Measurements from ENCODE around the gene MCRIP2.
A peak's percentile ranks its signal among the peaks of the same experiment; 100 is the strongest.

Gene MCRIP2

DNA sequence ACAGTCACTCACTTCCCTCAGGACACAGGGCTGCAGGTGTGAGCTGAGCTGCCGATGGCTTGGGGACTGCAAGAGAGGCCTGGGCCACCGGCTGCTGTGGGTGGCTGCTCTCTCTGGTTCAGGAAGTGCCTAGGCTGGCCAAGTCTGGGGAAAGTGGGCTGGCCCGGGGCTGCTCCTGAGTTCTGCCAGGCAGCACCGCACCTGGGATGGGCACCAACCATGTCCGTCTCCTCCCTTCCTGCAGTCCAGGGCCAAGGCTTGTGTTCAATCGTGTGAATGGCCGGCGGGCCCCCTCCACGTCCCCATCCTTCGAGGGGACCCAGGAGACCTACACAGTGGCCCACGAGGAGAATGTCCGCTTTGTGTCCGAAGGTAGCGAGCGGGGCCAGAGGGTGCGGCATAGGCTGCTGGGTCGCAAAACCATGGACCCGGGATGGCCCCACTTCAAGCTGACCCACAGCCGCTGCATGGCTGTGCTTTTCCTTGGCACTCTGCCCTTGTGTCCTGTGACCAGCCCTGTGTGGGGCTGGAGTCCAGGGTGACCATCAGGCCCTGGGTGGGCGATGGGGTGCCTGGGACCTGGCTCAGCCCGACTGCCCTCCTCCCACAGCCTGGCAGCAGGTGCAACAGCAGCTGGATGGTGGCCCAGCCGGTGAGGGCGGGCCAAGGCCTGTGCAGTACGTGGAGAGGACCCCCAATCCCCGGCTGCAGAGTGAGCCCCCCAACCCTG lies 5.7 kb downstream of the MCRIP2 start:
- no peak for DNase-seq (ENCODE audit: low read depth in 4 of 4, low spot score in 1 of 4)

DNA sequence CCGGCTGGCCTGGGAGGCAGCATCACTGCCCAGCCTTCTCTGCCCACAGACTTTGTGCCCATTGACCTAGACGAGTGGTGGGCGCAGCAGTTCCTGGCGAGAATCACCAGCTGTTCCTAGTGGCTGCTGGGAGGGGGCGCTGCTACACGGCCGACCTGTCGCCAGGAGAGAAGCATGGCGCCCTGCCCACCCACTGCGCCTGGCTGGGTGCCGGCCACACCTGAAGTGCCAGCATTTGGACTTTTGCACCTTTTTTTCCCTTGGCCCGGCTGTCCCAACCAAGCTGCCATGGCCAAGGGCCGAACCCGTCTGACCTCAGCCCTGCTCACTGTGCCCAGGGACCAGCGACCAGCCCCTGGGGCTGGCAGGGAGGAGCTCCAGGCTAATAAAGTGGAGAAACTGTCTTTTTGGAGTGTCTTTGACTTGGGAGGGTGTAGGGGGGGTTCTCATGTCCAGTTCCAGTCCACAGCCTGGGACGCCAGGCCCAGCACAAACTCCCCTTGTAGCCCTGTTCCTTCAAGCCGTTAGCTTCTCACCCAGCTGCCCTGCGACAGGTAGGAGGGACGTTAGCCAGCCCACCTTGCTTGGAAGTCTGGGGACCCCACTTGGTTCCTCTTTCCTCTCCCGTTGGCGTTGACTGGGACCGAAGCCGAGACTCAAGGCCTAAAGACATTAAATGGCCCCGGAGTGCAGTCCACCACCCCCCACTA lies 6.6 kb downstream of the MCRIP2 start:
- DNase-seq (ENCODE audit: low read depth in 4 of 4, low spot score in 1 of 4): no peak

DNA sequence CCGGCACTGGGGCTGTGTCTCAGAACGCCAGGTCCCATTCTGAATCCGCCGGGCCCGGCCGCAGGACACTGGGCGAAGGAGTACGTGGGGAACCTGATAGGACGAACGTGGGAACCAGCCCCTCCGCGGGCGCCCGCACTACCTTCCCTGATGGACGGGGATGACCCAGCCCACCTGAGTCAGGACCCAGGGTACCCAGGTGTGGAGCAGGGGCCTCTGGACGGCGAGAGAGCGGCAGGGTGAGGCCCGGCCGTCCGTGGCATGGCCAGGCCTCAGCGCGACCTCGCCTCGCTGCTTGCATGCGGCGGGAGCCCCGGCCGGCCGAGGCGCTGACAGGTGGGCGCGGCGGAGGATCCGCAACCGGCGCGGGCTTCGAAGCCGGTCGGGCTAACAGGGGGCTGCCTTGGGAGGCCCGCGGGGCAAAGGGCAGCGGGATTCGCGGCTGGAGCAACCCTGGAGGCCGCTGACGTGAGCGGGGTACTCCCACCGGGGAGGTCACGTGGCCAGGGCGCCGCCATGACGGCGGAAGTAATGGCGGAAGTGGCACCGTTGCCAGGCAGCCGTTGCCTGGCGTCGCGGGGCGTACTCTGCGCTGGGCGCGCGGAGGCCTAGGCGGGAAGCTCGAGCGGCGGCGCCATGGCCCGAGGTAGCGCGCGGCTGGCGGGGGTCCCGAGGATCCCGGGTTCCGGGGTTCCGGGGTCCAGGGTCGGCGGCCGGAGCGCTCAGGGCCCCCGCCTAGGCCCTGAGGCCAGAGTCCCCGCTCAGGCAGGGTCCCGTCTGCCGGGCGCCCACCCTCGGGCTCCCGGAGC lies 7.4 kb downstream of the MCRIP2 start, which contains the start of gene WDR90:
Gene WDR90, plus strand, starts transcription at position 585 of the 809 bp plus-strand sequence. Its CDS starts 52 bp downstream, at position 637.
- DNase-seq (ENCODE audit: low read depth in 4 of 4, low spot score in 1 of 4): peak; percentile 80 to 92 (median 89)

DNA sequence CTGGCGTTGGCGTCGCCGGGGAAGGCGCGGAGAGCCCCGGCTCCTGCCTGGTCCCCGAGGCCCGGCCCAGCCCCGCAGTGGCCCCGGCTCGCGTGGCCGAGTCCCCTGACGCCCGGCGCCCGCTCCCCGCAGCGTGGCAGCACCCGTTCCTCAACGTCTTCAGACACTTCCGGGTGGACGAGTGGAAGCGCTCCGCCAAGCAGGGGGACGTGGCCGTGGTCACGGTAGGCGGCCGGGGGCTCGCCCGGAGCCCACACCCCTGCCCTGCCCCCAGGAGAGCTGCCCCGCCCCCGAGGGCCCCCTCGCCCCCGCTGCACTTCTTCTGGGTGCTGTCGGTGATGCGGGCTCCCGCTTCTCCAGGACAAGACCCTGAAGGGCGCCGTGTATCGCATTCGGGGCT lies 8.0 kb downstream of the MCRIP2 start:
- no peak for DNase-seq (ENCODE audit: low read depth in 4 of 4, low spot score in 1 of 4)

DNA sequence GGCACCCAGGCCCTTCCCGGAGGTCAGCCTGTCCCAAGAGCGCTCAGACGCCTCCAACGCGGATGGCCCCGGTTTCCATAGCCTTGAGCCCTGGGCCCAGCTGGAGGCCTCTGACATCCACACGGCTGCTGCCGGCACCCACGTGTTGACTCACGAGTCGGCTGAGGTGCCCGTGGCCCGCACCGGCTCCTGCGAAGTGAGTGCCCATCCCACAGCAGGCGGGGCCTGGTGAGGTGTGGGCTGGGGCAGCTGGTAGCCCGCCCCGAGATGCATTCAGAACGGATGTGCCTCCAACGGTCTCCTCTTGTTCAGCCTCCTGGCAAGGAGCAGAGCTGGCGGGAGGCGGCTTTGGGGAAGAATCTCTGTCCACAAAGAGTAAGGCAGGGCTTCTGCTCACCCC lies 10.2 kb downstream of the MCRIP2 start:
- no peak for DNase-seq (ENCODE audit: low read depth in 4 of 4, low spot score in 1 of 4)

DNA sequence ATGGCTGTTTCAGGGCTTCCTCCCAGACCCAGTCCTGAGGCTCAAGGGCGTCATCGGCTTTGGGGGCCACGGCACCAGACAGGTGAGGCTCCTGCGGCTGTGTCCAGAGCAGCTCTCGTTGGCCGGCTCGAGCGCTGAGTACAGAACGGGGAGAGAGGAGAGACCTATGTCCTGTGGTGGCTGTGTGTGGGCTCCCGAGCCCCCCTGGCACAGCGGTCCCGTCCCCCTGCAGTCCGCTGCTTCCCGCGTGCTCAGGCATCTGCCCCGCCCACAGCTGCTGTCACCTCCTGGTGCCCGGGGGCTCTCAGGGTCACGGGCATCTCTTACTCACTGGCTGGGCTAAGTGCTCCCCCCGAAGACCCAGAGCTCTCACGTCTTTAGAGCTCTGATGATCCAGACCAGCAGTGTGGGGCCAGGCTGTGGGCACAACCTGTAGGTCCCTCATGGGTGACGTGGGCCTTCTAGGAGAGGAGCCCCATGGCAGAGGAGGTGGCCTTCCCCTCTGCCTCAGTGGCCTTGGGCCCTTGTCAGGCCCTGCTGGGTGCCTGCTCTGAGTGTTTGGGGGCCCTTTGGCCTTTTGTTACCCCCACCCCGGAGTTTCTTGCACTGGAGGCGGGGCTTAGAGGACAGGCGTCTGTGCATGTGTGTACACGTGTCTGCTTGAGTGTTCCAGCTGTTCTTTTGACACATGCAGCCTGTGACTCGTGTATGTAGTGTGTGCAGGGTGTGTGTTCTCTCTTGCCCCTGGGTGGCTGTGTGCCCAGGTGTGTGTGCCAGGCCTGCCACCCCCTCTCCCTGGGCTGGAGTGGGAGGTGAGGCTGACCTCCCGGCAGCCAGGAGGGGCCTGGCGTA lies 11.1 kb downstream of the MCRIP2 start:
- DNase-seq (ENCODE audit: low read depth in 4 of 4, low spot score in 1 of 4): no peak

DNA sequence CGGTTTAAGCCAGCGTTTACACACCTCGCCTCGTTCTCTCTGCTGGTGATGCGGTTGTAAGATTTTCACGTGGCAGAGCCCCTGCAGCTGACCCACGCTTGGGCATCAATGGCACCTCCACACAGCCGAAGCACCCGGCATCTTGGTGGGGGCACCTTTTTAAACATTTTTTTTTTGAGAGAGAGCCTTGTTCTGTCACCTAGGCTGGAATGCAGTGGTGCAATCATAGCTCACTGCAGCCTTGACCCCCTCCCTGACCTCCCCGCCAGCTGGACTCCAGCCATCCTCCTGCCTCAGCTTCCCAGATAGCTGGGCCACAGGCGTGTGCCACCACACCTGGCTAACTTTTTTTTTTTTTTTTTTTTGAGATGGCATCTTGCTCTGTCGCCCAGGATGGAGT lies 12.4 kb downstream of the MCRIP2 start:
- DNase-seq (ENCODE audit: low read depth in 4 of 4, low spot score in 1 of 4): no peak

DNA sequence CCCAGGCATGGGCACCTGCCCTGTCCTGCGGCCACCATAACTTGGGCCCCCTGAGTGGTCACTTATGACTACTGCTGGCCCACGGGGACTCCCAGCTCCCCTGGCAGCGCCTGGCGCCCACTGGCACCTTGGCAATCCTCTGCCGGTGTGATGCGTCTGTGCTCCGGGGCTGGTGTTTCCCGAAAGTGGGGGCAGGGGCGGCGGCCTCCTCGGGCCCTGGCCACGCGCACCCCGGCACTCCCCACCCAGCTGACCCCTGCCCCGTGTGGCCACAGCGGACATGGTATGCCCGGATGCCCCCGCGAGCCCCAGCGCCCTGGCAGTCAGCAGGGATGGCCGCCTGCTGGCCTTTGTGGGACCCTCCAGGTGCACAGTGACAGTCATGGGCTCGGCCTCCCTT lies 15.9 kb downstream of the MCRIP2 start:
- no peak for DNase-seq (ENCODE audit: low read depth in 4 of 4, low spot score in 1 of 4)

DNA sequence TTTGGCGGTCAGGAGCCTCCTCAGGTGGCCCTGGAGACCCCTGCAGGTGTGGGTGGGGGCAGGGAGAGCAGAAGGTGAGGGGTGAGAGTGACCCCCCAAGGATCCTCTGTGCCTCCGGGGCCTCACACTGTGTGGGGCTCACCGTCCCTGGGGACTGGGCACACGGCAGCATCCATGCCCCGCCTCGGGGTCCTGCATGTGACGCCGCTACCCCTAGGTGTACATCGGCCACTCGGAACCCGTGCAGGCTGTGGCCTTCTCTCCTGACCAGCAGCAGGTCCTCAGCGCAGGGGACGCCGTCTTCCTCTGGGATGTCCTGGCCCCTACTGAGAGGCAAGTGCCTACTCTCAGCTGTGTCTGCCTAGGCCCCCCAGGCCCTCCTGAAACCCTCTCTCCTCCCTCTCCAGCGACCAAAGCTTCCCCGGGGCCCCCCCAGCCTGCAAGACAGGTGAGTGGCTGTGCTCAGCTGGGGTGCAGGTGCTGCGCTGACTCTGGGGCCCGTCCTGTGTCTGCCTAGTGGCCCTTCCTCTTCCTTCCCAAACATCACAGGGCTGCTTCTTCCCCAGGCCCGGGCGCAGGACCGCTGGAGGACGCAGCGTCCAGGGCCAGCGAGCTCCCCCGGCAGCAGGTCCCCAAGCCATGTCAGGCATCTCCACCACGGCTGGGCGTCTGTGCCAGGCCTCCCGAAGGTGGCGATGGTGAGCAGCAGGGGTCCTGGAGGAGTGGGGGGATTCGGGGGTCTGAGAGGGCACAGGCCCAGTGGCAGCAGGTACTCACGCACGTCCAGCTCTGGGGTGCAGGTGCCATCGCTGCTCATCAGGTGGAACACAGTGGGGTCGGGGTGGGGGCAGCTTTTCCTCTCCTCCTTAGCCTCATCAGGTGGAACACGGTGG lies 17.3 kb downstream of the MCRIP2 start:
- no peak for DNase-seq (ENCODE audit: low read depth in 4 of 4, low spot score in 1 of 4)

DNA sequence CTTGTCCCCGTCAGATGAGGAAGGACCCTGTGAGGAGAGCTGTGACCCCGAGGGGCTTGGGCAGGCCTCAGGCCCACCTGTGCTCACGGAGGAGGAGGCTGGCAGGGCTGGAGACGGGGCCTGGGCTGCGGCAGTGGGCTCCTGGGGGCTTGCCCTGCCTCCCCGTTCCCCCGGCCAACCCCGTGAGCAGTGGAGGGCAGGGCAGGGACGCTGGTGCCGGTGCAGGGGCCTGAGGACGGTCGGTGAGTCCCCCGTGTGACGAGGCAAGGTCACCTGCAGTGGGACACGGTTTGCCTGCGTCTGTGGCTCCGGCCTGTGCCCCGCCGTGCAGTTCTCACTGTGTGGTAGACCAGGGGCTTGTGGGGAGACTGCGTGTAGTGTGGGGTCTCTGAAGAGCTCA lies 18.0 kb downstream of the MCRIP2 start:
- DNase-seq (ENCODE audit: low read depth in 4 of 4, low spot score in 1 of 4): no peak

DNA sequence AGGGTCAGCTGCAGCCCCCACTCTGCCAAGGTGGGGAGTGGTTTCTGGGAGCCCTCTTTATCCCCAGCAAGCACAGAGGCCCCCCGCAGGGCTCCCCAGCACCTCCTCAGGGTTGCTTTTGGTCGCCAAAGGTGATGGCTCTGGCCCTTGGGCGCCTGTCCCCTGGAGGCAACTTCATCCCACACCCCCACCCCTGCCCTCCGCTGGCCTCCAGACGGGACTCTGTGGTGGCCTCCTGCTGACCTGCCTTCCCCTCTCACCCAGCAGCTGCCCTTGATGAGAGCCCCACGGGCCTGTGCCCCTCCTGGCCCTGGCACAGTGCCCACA lies 18.5 kb downstream of the MCRIP2 start:
- no peak for DNase-seq (ENCODE audit: low read depth in 4 of 4, low spot score in 1 of 4)

DNA sequence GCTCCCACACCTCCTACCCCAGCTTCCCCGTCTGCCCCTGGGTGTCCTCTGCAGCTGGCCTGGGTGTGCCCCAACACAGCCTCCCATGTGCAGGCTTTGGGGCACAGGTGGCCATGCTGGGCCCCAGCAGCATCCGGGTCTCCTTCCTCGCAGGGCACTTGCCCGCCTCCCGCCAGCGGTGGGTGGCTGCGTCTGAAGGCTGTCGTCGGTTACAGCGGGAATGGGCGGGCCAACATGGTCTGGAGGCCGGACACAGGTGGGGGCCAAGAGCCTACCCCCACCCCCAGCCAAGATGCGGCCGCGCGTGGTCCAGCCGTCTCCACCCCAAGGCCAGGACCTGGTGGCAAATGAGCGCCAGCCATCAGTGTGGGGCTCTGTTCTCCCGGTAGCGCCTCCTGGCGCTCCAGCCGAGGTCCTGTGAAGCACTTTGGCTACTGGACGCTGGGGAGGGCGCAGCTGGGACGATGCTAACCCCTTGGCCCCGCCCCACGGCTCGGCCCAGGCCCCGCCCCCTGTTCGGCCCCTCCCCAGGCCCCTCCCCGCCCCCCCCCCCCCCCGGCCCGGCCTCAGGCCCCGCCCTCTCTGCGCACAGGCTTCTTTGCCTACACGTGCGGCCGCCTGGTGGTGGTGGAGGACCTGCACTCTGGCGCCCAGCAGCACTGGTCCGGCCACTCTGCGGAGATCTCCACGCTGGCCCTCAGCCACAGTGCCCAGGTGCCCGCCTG lies 19.0 kb downstream of the MCRIP2 start:
- no peak for DNase-seq (ENCODE audit: low read depth in 4 of 4, low spot score in 1 of 4)

DNA sequence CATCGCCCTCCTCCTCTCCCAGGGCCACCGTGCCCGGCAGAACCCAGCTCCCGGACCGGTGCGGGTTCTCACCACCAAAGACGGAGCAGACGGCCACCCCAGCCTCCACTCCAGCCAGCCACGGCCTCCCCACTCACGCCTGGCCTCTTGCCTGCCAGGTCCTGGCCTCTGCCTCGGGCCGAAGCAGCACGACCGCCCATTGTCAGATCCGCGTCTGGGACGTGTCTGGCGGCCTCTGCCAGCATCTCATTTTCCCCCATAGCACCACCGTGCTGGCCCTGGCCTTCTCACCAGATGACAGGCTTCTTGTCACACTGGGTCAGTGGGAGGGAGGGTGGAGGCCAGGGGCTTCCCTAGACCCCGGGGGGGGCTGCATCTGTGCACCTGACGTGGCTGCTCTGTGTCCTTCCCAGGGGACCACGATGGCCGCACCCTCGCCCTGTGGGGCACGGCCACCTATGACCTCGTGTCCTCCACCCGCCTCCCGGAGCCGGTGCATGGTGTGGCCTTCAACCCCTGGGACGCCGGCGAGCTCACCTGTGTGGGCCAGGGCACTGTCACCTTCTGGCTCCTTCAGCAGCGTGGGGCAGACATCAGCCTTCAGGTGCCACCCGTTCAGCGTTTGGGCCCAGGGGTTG lies 19.7 kb downstream of the MCRIP2 start:
- no peak for DNase-seq (ENCODE audit: low read depth in 4 of 4, low spot score in 1 of 4)

DNA sequence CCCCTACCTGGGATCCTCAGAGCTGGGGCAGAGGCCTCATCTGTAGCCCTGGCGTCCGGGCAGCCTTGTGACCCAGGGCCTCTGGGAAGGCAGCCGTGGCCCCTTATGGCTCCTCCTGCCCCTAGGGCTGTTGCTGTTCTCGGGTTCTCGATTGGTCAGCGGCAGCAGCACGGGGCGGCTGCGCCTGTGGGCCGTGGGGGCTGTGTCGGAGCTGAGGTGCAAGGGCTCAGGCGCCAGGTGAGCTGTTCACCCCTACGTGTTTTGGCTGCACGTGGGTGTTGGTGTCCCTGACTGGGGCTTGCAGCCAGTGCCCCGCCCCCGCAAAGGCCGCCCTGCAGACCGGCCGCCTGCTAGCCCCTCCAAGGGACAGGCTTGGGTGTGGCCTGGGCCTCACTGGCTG lies 20.5 kb downstream of the MCRIP2 start:
- no peak for DNase-seq (ENCODE audit: low read depth in 4 of 4, low spot score in 1 of 4)

DNA sequence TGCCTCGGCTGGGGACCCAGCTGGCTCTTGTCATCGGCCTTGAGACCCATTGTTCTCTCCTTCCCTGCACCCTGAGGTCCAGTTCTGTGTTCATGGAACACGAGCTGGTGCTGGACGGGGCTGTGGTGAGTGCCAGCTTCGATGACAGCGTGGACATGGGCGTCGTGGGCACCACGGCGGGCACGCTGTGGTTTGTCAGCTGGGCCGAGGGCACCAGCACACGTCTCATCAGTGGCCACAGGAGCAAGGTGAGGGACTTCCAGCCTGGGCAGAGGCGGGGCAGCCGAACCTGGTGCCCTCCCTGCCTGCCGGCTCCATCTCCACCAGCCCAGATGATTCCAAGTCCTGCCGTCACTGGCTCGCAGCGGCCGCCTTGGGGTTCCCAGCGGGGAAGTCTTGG lies 21.0 kb downstream of the MCRIP2 start:
- DNase-seq (ENCODE audit: low read depth in 4 of 4, low spot score in 1 of 4): no peak

DNA sequence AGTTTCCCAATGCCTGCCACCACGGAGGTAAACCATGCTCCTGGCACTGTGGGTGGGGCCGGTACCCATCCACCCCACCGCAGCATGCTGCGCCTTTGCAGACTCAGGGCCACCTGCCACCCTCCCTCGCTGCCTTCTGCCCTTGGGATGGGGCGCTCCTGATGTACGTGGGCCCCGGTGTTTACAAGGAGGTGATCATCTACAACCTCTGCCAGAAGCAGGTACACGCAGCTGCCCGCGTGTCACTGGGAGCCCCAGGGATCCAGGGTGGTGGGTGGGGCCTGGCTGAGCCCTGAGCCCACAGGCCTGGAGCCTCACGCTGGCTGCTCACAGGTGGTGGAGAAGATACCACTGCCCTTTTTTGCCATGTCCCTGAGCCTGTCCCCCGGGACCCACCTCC lies 24.9 kb downstream of the MCRIP2 start:
- DNase-seq (ENCODE audit: low read depth in 4 of 4, low spot score in 1 of 4): no peak

DNA sequence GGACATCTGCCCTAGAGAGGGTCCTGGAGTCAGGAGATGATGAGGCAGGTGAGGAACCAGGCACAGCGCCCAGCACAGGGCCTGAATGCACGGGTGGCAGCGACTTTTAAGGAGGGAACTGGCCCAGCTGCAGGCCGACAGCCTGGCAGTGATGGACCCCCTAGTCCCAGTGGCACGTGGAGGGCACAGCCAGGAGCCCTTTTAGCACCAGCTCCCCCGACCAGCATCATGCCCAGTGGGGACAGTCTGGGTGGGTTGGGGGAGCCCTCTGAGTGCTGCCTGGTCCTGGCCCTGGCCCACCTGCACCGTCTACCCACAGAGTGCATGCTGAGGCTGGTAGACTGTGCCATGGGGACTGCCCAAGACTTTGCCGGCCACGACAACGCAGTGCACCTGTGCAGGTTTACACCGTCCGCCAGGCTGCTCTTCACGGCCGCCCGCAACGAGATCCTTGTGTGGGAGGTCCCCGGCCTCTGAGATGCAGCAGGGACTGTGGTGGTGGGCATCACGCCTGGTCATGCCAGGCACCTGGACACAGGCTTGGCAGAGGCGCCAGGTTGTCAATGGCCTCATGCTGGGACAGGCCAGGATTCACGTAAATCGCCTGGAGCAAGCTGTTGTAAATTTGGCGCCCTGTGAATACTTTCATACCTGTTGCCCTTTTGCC lies 25.6 kb downstream of the MCRIP2 start:
- no peak for DNase-seq (ENCODE audit: low read depth in 4 of 4, low spot score in 1 of 4)

DNA sequence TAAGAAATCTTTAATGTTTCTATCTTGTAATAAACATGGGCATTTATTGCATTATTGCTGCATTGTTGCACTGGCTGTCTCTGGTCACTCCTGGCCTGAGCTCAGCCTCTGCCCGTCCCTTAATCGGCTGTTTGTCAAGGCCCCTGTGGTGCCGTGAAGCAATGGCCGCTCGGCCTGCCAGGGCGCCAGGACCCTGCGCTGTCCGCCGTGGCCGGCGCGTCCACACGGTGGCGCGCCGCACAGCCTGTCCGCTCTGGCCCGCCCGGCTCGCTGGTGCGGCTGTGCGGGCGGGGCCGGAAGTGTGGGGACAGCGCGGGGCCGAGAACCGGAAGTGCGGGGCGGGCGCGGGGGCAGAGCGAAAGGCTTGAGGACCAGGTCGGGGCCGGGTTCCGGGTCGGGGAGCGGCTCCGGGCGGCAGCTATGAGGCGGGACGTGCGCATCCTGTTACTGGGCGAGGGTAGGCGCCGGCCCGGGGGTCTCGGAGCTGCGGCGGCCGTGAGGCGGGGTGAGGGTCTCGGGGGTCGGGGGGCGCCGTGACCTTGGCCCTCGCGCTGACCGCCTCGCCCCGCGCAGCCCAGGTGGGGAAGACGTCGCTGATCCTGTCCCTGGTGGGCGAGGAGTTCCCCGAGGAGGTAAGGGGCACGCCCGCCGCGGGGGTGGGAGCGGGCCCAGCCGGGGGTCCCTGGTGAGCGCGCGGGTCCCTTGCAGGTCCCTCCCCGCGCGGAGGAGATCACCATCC lies 26.3 kb downstream of the MCRIP2 start, which contains the start of gene RHOT2:
Gene RHOT2, plus strand, starts transcription at position 353 of the 739 bp plus-strand sequence. Its CDS starts 68 bp downstream, at position 421.
- peak; percentile 86 to 91 (median 88) for DNase-seq (ENCODE audit: low read depth in 4 of 4, low spot score in 1 of 4)

Measured in stimulated activated CD4-positive, alpha-beta T cell treated with anti-CD3 and anti-CD28 coated beads, Interleukin-1b, Interleukin-23, amount 100 ng/mL, for 24 hours (primary cell).